Esophagus squamous epithelium (tissue), 5 donors: Measurements from ENCODE around the gene TRPM6. TPM values are rescaled to one million over a fixed set of nuclear protein-coding genes. Genes with fewer than 3 reads are reported as not detected.

Experiments used
- DNase-seq: peaks from one replicate; lab custom pipeline; 2025; lab: John Stamatoyannopoulos, UW
- H3K27ac ChIP-seq, 4 donors: fragments of 200-600 bp; sonication (generic); one replicate each; pipeline ENCODE4 v1.5.1; 2016 to 2019; ENCODE audit warnings: mild to moderate bottlenecking in 1 of 4
- H3K27me3 ChIP-seq, 4 donors: fragments of 200-600 bp; sonication (generic); 1 replicate in 3 of 4; 2 replicates in 1 of 4; pipeline versions ENCODE4 v1.5.1 to v1.6.0; 2017 to 2021; ENCODE audit warnings: antibody characterized with exemption in 1 of 4
- H3K36me3 ChIP-seq, 3 donors: fragments of 200-600 bp; sonication (generic); one replicate each; pipeline ENCODE4 v1.5.1; 2016 to 2019
- H3K4me1 ChIP-seq, 3 donors: fragments of 200-600 bp; sonication (generic); one replicate each; pipeline ENCODE4 v1.5.1; 2017 to 2019
- H3K4me3 ChIP-seq, 4 donors: fragments of 200-600 bp; sonication (generic); 1 replicate in 3 of 4; 2 replicates in 1 of 4; pipeline ENCODE4 v1.5.1; 2016 to 2019; ENCODE audit warnings: mild to moderate bottlenecking in 2 of 4, moderate library complexity in 1 of 4
- H3K9me3 ChIP-seq, 3 donors: fragments of 200-600 bp; sonication (generic); one replicate each; pipeline ENCODE4 v1.5.1; 2016 to 2019
- CTCF ChIP-seq, 6 experiments: fragments of 450-650 bp in 4 of 6; fragments of 200-600 bp in 2 of 6; sonication (generic) in 2 of 6; IDR thresholded peaks; one replicate each; pipeline ENCODE4 v1.5.1; 2016 to 2019; ENCODE audit warnings: antibody characterized with exemption in 6 of 6, mild to moderate bottlenecking in 4 of 6, moderate library complexity in 4 of 6
- POLR2A ChIP-seq, 4 donors: fragments of 450-650 bp; IDR thresholded peaks; one replicate each; pipeline ENCODE4 v1.6.1; 2017; ENCODE audit warnings: antibody characterized with exemption in 4 of 4, mild to moderate bottlenecking in 4 of 4, moderate library complexity in 3 of 4
- WGBS, 2 donors: methylation state at CpG; one replicate each; pipeline ENCODE4 v1.1.5; 2018; 5-methylcytosine and 5-hydroxymethylcytosine counted together
- intact Hi-C: fragments of 100-400 bp; cut with DNase I; formaldehyde crosslinking; loops from one replicate; pipeline ENCODE4 v1.15.0; 2022
- total RNA-seq, 4 donors: library from RNA; depleted of rRNA; stranded (reverse); fragments of >200 nt; gene quantifications; one replicate each; pipeline ENCODE4 v1.1.0, GENCODE V29; 2016
- donor health status: DM: yes; HTN: yes; CAD: no.

TRPM6 gene
- total RNA-seq, 4 donors from 2014 or later: 0.27 to 1.6 (median 1.2) TPM

DNA sequence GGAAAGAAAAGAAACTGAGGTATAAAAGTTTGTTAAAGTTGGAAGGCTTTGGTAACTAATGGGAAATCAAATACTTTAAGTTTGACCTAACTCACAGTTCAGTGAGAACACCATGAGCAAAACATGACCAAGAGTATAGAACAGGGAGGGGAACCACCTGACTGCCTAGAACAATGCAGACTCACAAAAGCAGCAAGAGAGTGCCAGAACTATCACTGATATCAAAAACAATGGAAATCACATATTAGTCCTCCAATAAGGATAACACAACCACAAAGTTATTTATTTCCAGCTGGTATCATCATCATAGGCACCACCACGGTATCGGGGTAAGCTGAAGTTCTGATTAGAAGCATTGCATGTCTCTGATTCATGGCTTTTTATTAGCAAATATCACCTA lies 77.5 kb downstream of the TRPM6 start:
- TF ChIP-seq CTCF (IDR thresholded peaks at IDR 0.05) (no peak), POLR2A (IDR thresholded peaks at IDR 0.05) (no peak)
- intact Hi-C loops: no loop called here
- no peak for DNase-seq
- WGBS, 2 donors: 88 to 89% methylated on average over 2 of the region's 2 CpGs
- Histone ChIP-seq H3K36me3 (no peaks in the 10 kb centered on the region), H3K9me3 (no peaks in the 10 kb centered on the region), H3K4me1 (no peaks in the 10 kb centered on the region), H3K27me3 (no peaks in the 10 kb centered on the region), H3K27ac (no peak overlapping the region), H3K4me3 (no peak overlapping the region)

DNA sequence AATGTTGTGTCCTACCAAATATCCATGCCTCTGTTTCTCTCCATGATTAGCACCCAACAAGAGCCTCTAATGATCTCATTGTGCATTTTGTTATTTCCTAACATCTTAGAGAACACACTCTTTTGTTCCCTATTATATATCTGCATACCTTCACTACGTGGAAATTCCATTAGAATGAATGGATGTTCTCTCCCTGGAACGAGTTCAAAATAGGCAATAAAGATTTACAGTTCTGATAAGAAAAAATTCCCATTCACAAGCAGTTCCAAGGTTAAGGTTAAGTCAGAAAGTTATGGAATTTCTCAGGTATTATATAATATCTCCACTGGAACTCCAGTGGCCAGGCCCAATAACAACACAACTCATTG lies 83.7 kb downstream of the TRPM6 start:
- Histone ChIP-seq H3K36me3 (no peaks in the 10 kb centered on the region), H3K4me3 (no peak overlapping the region), H3K27ac (no peak overlapping the region), H3K4me1 (no peaks in the 10 kb centered on the region), H3K9me3 (no peaks in the 10 kb centered on the region), H3K27me3 (no peaks in the 10 kb centered on the region)
- TF ChIP-seq CTCF (IDR thresholded peaks at IDR 0.05): no peak
- no peak for TF ChIP-seq POLR2A (IDR thresholded peaks at IDR 0.05)
- WGBS, 2 donors: 39 to 43% methylated on average over 2 of the region's 2 CpGs
- no peak for DNase-seq
- intact Hi-C loops: no loop called here

DNA sequence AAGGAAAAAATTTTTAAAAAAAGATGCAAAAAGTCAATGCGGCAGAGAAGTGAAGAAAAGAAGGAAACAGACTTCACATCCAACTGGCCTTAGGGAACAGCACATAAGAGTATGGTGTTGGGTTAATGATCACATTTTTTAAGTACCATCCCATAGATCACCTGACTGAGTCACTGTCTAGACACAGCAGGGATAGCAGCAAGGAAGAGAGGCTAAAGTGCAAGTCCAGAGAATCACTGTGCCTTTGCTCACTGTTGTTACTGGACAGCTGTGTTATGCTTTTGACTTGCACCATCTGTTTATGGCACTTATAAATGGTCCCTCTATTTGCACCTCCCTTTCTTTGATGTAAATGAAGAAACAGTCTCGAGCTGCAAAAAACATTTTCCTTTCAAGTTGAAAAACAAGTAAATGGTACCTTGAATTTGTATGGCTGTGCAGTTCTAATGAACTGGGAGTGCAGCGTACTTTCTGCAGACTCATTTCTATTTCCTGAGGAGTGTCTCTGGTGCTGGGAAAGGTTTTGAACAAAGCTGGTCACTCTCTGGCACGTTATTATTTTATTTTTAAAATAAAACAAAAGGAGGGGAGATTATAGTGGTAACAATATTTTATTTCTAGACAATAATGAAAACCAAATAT lies 84.2 kb downstream of the TRPM6 start:
- no peak for DNase-seq
- H3K27ac ChIP-seq: no peak overlapping the region
- TF ChIP-seq CTCF (IDR thresholded peaks at IDR 0.05) (no peak), POLR2A (IDR thresholded peaks at IDR 0.05) (no peak)
- no peaks in the 10 kb centered on the region for H3K27me3 ChIP-seq
- H3K36me3 ChIP-seq: no peaks in the 10 kb centered on the region
- no peaks in the 10 kb centered on the region for H3K9me3 ChIP-seq
- 57 to 63% methylated on average over 4 of the region's 4 CpGs for WGBS, 2 donors
- no peaks in the 10 kb centered on the region for H3K4me1 ChIP-seq
- H3K4me3 ChIP-seq: no peak overlapping the region
- intact Hi-C loops: no loop called here

- Histone ChIP-seq H3K4me1 (no peaks in the 10 kb centered on the region), H3K27me3 (no peaks in the 10 kb centered on the region), H3K4me3 (no peak overlapping the region), H3K36me3 (no peaks in the 10 kb centered on the region), H3K27ac (no peak overlapping the region), H3K9me3 (no peaks in the 10 kb centered on the region)
- no peak for TF ChIP-seq POLR2A (IDR thresholded peaks at IDR 0.05)
- TF ChIP-seq CTCF (IDR thresholded peaks at IDR 0.05): no peak
- intact Hi-C loops: no loop called here
- 88 to 92% methylated on average over 7 of the region's 7 CpGs for WGBS, 2 donors
- no peak for DNase-seq
These were observed 87.5 kb downstream of the TRPM6 start for GRCh38 chr9:74800226-74800625.

- TF ChIP-seq CTCF (IDR thresholded peaks at IDR 0.05) (no peak), POLR2A (IDR thresholded peaks at IDR 0.05) (no peak)
- intact Hi-C loops: no loop called here
- Histone ChIP-seq H3K27me3 (no peaks in the 10 kb centered on the region), H3K4me1 (no peaks in the 10 kb centered on the region), H3K27ac (no peak overlapping the region), H3K4me3 (no peak overlapping the region), H3K36me3 (no peaks in the 10 kb centered on the region), H3K9me3 (no peaks in the 10 kb centered on the region)
- 26 to 43% methylated on average over 1 of the region's 1 CpG for WGBS, 2 donors
- no peak for DNase-seq
These were observed 91.9 kb downstream of the TRPM6 start for GRCh38 chr9:74795803-74796202.
